HUDEP-2 (cell line): Measurements from ENCODE around the gene CANT1.

Source experiments
- DNase-seq, 76 experiments: peaks; one replicate each; lab custom pipeline; 2025; ENCODE audit not compliant: unreplicated experiment in 76 of 76; lab: John Stamatoyannopoulos, UW

CANT1 gene

DNA sequence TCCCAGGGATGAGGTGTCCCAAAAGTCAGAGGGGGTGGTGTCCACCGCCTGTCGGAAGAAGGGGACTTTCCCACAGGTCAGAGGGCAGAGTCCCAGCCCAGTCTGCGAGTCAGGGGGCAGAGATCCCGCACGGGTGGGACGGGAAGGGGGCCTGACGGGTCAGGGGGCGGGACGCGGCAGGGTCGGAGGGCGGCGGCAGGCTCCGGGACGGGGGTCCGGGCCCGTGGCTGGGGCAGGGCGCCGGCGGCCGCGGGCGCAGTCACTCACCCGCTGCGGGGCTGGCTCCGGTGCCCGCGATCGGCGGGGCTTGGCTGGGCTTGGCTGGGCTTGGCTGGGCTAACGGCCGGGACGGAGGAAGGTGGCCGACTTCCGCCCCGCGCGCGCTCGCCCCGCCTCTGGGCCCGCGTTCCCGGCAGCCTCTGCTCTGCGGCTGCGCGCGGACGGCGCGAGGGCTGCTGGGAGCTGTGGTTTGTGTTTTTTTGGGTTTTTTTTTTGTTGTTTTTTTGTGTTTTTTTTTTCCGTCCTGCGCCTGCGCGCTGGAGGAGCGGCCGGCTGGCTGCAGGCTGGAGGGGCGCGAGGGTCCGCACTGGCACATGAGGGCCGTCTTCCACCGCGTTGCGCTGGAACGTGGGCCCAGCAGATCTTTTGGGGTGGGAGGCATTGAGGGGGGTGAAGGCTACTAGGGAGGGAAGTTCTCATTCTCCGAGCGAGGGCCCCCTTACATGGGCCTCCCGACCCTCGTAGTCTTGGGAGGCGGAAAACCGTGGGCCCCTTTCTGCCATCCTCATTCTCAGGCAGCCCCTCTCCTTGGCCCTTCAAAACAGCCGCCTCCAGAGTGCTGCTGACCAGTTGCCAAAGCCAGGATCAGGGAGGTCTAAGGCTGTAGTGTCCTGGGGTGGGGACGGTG, at the start of gene CANT1:
CANT1 (minus strand) TSS at position 368 of the 907 bp plus-strand sequence. CDS start 12,142 bp downstream, outside the sequence.
- DNase-seq: peak in 71 of 76 experiments; percentile 22 to 86 (median 68)

GRCh38 chr17:79057737-79058385, 48.3 kb upstream of the CANT1 start:
- DNase-seq: no peak

GRCh38 chr17:79055197-79055596, 45.6 kb upstream of the CANT1 start:
- DNase-seq: no peak

- no peak for DNase-seq
Observed at GRCh38 chr17:79054200-79054960, 44.8 kb upstream of the CANT1 start.

- no peak for DNase-seq
Observed at GRCh38 chr17:79053251-79053925, 43.8 kb upstream of the CANT1 start.

DNA sequence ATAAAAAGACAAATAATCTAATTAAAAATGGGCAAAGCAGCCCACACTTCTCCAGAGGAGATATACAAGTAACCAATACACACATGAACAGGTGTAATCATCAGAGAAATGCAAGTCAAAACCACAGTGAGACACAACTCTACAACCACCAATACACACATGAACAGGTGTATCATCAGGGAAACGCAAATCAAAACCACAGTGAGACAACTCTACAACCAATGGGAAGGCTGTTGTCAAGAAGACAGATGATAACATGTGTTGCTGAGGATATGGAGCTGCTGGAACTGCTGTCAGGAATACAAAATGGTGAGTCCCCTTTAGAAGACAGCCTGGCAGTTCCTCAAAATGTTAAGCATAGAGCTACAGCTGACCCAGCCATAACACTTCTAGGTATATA, 42.6 kb upstream of the CANT1 start:
- no peak for DNase-seq

DNA sequence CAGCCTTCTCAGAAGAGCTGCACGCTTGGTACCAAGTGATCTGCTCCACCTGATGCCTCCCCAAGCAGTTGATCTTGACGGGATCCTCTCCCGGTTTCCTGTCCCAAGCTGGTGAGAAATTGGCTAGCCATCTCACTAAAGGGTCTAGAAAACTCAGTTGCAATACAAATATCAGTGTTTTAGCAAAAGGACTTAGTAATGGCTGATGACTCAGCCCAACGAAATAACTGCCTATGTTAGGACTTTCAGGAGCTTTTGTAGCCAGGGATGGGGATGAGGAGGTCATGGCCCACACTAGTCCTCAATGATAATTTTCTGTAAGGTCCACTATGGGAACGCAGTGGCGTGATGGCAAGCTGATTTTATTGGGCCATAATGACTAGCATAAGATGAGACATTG, 41.7 kb upstream of the CANT1 start:
- DNase-seq: no peak

DNA sequence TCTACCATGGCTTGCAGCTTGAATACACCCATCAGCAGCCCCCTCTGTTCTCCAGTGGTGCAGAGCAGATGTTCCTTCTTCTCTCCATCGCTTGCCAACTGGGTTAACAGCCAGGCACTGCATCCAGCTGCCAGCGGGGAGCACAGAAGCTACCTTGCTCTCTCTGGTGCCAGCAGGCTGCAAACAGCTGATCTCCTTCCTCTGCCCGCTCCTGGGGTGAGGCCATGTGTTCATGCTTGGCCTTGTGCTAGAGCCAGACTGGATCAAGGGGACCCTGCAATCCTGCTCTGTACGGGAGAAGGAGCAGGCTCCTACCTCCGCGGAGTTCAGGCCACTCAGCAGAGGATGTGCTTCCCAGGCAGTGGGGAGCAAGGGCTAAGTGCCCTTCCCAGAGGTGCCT, 41.0 kb upstream of the CANT1 start:
- no peak for DNase-seq

DNA sequence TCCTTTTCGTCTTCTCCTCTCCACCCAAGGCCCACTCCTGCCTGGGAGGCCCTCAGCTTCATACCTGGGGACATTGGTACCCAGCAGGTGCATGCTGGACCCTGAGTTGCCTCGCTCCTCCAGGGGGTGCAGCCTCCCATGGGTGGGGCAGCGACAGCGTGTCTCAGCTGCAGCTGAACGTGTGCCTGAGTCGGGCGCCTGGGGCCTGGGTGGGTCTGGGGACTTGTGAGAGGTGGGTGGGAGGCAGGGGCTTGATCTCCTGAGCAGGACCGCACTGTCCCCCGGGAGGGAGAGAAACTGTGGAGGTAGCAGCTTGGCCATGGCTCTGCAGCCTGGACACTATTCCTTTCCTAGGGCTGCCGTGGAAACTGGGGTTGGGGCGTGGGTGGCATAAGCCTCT, 40.3 kb upstream of the CANT1 start:
- DNase-seq: no peak

- no peak for DNase-seq
Observed at GRCh38 chr17:79048826-79049755, 39.5 kb upstream of the CANT1 start.

DNA sequence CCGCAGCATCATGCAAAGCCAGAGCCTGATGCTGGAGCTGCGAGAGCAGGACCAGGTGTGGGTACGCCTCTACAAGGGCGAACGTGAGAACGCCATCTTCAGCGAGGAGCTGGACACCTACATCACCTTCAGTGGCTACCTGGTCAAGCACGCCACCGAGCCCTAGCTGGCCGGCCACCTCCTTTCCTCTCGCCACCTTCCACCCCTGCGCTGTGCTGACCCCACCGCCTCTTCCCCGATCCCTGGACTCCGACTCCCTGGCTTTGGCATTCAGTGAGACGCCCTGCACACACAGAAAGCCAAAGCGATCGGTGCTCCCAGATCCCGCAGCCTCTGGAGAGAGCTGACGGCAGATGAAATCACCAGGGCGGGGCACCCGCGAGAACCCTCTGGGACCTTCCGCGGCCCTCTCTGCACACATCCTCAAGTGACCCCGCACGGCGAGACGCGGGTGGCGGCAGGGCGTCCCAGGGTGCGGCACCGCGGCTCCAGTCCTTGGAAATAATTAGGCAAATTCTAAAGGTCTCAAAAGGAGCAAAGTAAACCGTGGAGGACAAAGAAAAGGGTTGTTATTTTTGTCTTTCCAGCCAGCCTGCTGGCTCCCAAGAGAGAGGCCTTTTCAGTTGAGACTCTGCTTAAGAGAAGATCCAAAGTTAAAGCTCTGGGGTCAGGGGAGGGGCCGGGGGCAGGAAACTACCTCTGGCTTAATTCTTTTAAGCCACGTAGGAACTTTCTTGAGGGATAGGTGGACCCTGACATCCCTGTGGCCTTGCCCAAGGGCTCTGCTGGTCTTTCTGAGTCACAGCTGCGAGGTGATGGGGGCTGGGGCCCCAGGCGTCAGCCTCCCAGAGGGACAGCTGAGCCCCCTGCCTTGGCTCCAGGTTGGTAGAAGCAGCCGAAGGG, 38.6 kb upstream of the CANT1 start:
- DNase-seq: no peak

GRCh38 chr17:79047291-79047920, 37.8 kb upstream of the CANT1 start:
- DNase-seq: no peak

DNA sequence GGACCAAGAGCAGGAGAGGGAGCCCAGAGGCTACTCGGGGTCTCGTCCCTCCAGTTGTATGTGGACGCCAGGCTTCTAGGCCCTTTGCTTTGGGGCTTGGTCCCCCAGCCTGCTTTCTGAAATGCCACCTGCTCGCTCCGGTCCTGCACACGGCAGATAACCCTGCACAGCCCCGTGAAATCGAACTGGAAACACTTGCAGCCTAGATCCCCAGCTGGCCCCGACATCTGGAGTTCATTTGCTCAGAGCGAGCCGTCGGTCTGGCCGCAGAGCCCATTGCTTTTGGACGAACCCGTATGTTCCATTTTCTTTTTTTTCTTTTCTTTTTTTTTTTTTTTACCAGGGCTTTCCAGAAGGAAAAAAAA, 37.3 kb upstream of the CANT1 start:
- no peak for DNase-seq

GRCh38 chr17:79046197-79046915, 36.8 kb upstream of the CANT1 start:
- no peak for DNase-seq

- DNase-seq: peak in 46 of 76 experiments; percentile 2 to 64 (median 28)
Observed at GRCh38 chr17:79045842-79046196, 36.3 kb upstream of the CANT1 start.

DNA sequence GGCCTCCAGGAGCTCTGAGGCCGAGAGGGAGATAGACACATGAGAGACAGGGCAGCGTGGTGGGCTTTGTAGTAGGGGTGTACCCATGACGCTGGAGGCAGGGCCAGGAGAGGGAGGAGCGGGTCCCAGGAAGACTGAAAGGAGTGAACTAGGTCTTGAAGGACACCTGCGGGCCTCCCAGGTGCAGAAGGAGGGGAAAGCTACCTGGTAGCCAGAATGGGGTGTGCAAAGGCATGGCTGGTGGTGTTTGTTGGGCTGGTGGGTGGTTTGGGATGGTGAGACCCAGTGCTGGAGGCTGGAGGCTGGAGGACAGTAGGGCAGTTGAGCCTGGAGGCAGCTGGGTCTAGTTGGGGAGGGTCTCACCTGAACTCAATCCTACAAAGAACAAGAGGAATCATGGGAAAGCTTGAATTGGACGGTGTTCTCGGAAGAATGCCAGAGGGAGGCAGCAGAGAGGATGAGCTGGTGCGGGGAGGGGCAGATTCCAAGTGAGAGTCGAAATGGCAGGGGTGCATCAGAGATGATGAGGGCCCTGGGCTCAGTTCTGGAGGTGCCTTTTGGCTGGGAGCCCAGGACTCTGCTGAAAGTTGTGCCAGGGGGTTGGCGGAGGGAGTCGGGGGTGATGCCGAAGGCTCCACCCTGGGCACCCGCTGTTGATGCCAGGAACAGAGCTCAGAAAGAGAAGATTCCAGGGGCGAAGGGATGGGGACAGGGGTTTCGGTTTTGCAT, 35.6 kb upstream of the CANT1 start:
- no peak for DNase-seq

GRCh38 chr17:79044462-79044861, 34.9 kb upstream of the CANT1 start:
- no peak for DNase-seq
